GM06990 (cell line): ENCODE measurements around the gene TEKT3.
A peak's percentile ranks its signal among the peaks of the same experiment; 100 is the strongest.

Experiments used
- DNase-seq: peaks from one replicate; pipeline ENCODE4 v3.0.0-alpha.2; 2011; ENCODE audit not compliant: insufficient read length; ENCODE audit errors: extremely low read depth
- H3K27me3 ChIP-seq: replicated peaks from 2 replicates; pipeline ENCODE4 v1.6.0; 2011; ENCODE audit warnings: low read length; ENCODE audit not compliant: control insufficient read depth, insufficient read depth
- H3K36me3 ChIP-seq: 2 replicates; pipeline ENCODE4 v1.5.1; 2011; ENCODE audit warnings: low read length; ENCODE audit not compliant: control insufficient read depth, insufficient read depth
- H3K4me3 ChIP-seq: replicated peaks from 2 replicates; pipeline ENCODE4 v1.5.1; 2011; ENCODE audit warnings: low read depth, mild to moderate bottlenecking, control low read depth, low read length
- TF ChIP-seq, protein P1 (sequence below): IDR thresholded peaks from 2 replicates; pipeline ENCODE4 v1.5.1; 2011; ENCODE audit warnings: low read length, control low read depth, mild to moderate bottlenecking, inconsistent platforms; ENCODE audit not compliant: insufficient read depth, poor library complexity, severe bottlenecking

The TEKT3 gene

DNA sequence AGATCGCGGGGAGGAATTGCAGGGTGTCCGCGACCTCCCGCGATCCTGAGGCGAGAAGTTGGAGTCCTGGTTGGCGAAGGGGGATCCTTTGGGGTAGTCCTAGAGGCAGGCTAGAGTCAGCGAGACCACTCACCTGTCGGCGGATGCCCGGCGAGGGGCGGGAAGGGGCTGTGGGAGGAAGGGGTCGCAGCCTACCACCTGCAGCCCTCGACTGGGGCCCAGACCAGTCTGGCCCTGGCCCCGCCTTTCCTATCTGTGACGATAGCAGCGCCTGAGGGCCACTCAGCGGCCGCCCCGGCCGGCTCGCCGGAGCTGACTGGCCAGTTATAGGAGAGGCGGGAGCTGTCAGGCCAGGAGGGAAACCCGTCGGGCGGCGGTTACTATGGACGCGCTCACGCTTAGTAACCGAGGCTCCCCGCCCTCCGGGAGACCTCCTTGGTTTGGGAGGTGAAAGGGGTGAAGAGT, at the start of gene TEKT3:
TSS of gene TEKT3 (minus strand) at position 213 of the 465 bp plus-strand sequence. CDS start 10,012 bp downstream, outside the sequence.
- no peaks in the 10 kb centered on the region for H3K27me3 ChIP-seq
- no peak within 1 kb of the TSS for H3K4me3 ChIP-seq
- no peaks in the 10 kb centered on the region for H3K36me3 ChIP-seq

DNA sequence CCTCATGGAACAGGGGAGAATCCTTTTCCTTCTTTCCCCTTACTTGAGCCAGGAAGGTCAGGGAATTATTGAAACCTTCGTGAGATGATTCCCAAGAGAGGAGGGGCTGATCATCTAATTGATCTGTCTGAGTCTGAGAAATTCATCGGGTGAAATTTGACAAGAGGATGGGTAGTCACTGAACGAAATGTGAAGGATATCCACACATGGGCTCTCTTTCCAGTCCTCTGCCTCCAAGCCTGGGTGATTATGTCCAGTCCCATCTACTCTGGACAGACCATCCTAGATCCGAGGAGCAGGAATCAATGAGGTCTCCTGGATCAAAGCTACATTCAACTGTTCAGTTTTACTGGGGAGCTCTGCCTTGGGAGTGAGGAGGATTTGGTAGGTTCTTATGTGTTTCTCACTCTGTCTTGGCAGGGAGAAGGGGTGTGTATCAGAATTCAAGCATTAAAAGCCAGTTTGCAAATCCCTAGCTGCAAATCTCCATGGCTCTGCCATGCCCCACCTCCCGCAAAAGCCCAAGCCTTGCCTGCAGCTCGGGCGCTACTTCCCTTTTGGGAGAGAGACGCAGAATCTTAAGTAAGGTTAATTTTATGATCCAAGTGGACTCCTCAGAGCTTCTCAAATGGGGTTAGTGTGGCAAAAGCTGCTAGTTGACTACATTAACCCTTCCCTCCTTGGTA, 47.1 kb upstream of the TEKT3 start:
- Histone ChIP-seq H3K4me3 (no peak overlapping the region), H3K27me3 (no peaks in the 10 kb centered on the region), H3K36me3 (no peaks in the 10 kb centered on the region)
- no peak for DNase-seq
- TF ChIP-seq, protein P1, sequence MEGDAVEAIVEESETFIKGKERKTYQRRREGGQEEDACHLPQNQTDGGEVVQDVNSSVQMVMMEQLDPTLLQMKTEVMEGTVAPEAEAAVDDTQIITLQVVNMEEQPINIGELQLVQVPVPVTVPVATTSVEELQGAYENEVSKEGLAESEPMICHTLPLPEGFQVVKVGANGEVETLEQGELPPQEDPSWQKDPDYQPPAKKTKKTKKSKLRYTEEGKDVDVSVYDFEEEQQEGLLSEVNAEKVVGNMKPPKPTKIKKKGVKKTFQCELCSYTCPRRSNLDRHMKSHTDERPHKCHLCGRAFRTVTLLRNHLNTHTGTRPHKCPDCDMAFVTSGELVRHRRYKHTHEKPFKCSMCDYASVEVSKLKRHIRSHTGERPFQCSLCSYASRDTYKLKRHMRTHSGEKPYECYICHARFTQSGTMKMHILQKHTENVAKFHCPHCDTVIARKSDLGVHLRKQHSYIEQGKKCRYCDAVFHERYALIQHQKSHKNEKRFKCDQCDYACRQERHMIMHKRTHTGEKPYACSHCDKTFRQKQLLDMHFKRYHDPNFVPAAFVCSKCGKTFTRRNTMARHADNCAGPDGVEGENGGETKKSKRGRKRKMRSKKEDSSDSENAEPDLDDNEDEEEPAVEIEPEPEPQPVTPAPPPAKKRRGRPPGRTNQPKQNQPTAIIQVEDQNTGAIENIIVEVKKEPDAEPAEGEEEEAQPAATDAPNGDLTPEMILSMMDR = no peak

More for the DNA sequence above, at the start of gene TEKT3:
- TF ChIP-seq, protein P1 = no peak
- DNase-seq = peak; percentile 1

DNA sequence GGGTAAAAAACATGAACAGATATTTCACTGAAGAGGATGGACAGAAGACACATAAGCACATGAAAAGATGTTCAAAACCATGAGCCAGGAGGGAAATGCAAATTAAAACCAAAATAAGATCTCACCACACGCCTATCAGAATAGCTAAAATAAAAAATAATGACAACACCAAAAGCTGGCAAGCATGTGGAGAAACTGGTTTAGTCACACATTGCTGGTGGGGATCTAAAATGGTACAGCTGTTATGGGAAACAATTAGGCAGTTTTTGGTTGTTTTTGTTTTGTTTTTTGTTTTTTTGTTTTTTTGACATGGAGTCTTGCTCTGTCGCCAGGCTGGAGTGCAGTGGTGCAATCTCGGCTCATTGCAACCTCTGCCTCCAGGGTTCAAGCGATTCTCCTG, 44.7 kb upstream of the TEKT3 start:
- Histone ChIP-seq H3K4me3 (no peak overlapping the region), H3K27me3 (no peaks in the 10 kb centered on the region), H3K36me3 (no peaks in the 10 kb centered on the region)
- no peak for DNase-seq
- TF ChIP-seq, protein P1 = no peak

DNA sequence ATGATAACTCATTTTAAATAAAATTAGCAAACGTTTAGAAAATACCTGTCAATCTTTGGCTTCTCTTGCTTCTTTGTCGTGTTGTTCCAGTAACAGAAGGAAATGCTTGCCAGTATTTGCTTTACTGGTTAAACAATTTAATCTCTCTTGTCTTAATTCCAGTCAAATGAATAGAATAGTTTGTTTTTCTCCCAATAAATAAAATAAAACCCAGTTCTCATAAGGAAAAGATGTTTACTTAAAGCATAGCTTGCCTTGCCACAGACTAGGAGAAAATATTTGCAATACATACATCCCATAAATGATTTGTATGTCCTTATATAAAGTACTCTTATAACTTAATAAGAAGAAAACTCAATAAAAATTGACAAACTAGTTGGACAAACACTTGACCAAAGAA, 43.9 kb upstream of the TEKT3 start:
- no peak for DNase-seq
- TF ChIP-seq, protein P1 = no peak
- no peaks in the 10 kb centered on the region for H3K27me3 ChIP-seq
- H3K4me3 ChIP-seq = no peak overlapping the region
- H3K36me3 ChIP-seq = no peaks in the 10 kb centered on the region

DNA sequence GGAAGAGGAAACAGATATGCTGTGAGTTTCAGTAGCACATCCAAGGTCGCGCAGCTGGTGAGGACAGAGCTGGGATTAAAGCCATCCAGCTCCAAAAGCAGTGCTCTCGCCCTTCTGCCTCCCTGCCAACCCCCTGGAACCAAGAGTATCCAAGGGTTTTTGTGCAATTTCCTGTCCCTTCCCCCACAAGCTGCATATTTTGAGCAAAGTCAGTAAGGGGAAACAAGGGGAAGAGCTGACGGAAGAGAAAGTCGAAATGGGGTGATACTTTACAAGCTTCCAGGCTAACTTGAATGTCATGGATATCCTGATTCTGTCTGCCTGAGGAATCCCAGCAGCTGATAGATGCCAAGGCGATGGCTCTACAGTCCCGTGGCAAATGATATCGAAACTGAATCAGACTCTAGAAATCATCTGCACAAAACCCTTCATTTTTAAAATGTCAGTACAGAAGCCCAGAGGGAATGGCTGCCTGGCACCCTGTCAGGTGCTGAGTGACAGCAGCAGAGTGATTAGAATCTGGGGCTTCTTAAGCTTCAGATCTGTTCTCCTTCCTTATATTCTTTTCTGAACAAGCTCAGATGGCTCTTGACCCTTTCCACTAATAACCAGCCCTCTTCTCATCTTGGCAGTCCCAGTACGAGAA, 42.9 kb upstream of the TEKT3 start:
- Histone ChIP-seq H3K36me3 (no peaks in the 10 kb centered on the region), H3K4me3 (no peak overlapping the region), H3K27me3 (no peaks in the 10 kb centered on the region)
- DNase-seq = no peak
- TF ChIP-seq, protein P1 = no peak
